ENCODE results near the gene ASB16. TPM values are rescaled to one million over a fixed set of nuclear protein-coding genes. Genes with fewer than 3 reads are reported as not detected.

ASB16 gene
- total and polyA plus RNA-seq, 9 of the 15 experiments (the other 6 are each of a cell fraction or from before 2014, with no cell fraction given), result 0.03 to 0.07 TPM; not detected in 7

DNA sequence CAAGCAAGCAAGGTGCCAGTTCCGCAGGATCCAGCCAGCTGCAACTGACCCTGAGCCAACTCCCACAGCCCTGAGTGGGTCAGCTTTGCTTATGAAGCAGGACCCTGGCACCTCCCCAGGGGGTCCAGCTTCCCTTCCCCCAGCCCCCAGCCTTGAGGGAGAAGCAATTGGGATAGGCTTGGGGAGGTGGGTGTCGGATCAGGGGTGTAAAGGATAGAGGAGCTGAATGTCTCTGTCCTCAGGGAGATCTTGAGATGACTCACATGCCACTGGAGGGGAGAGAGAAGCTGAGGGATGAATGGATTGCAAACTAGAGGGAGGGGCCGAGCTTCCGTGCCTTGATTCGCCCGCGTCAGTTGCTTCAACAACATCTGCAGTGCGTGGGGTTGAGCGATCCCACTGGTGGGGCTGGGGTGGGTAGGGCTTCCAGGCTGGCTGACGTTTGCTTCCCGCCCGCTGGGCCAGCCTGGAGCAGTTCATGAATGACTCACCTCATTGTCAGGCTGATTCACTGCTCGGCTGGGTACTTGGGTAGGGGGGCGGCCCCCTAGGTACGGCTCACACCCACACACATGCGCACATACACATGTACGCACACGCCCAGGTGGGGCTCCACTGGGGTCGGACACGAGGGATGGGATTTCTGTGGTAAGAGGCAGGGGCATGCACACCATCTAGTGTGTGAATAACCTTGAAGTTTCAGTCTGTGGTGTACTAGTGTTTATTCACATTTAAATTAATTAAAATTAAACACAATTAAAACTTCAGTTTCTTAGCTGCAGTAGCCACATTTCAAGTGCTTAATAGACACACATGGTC, 32.4 kb upstream of the ASB16 start (continued):
- TF ChIP-seq, protein P1, sequence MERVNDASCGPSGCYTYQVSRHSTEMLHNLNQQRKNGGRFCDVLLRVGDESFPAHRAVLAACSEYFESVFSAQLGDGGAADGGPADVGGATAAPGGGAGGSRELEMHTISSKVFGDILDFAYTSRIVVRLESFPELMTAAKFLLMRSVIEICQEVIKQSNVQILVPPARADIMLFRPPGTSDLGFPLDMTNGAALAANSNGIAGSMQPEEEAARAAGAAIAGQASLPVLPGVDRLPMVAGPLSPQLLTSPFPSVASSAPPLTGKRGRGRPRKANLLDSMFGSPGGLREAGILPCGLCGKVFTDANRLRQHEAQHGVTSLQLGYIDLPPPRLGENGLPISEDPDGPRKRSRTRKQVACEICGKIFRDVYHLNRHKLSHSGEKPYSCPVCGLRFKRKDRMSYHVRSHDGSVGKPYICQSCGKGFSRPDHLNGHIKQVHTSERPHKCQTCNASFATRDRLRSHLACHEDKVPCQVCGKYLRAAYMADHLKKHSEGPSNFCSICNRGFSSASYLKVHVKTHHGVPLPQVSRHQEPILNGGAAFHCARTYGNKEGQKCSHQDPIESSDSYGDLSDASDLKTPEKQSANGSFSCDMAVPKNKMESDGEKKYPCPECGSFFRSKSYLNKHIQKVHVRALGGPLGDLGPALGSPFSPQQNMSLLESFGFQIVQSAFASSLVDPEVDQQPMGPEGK (CRISPR knock-in tag; IDR thresholded peaks at IDR 0.05; ENCODE audit: borderline replicate concordance), result no peak
- TF ChIP-seq RBBP5 (IDR thresholded peaks at IDR 0.05; ENCODE audit: borderline replicate concordance, insufficient read depth, low read length, poor library complexity, severe bottlenecking) (no peak), PURB (CRISPR knock-in tag; IDR thresholded peaks at IDR 0.05; ENCODE audit: low read depth) (no peak), ZNF586 (CRISPR knock-in tag; conservative IDR thresholded peaks at IDR 0.05) (no peak)
- TF ChIP-seq, protein P2, sequence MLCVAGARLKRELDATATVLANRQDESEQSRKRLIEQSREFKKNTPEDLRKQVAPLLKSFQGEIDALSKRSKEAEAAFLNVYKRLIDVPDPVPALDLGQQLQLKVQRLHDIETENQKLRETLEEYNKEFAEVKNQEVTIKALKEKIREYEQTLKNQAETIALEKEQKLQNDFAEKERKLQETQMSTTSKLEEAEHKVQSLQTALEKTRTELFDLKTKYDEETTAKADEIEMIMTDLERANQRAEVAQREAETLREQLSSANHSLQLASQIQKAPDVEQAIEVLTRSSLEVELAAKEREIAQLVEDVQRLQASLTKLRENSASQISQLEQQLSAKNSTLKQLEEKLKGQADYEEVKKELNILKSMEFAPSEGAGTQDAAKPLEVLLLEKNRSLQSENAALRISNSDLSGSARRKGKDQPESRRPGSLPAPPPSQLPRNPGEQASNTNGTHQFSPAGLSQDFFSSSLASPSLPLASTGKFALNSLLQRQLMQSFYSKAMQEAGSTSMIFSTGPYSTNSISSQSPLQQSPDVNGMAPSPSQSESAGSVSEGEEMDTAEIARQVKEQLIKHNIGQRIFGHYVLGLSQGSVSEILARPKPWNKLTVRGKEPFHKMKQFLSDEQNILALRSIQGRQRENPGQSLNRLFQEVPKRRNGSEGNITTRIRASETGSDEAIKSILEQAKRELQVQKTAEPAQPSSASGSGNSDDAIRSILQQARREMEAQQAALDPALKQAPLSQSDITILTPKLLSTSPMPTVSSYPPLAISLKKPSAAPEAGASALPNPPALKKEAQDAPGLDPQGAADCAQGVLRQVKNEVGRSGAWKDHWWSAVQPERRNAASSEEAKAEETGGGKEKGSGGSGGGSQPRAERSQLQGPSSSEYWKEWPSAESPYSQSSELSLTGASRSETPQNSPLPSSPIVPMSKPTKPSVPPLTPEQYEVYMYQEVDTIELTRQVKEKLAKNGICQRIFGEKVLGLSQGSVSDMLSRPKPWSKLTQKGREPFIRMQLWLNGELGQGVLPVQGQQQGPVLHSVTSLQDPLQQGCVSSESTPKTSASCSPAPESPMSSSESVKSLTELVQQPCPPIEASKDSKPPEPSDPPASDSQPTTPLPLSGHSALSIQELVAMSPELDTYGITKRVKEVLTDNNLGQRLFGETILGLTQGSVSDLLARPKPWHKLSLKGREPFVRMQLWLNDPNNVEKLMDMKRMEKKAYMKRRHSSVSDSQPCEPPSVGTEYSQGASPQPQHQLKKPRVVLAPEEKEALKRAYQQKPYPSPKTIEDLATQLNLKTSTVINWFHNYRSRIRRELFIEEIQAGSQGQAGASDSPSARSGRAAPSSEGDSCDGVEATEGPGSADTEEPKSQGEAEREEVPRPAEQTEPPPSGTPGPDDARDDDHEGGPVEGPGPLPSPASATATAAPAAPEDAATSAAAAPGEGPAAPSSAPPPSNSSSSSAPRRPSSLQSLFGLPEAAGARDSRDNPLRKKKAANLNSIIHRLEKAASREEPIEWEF (CRISPR knock-in tag; IDR thresholded peaks at IDR 0.05), result no peak
- TF ChIP-seq, protein P3, sequence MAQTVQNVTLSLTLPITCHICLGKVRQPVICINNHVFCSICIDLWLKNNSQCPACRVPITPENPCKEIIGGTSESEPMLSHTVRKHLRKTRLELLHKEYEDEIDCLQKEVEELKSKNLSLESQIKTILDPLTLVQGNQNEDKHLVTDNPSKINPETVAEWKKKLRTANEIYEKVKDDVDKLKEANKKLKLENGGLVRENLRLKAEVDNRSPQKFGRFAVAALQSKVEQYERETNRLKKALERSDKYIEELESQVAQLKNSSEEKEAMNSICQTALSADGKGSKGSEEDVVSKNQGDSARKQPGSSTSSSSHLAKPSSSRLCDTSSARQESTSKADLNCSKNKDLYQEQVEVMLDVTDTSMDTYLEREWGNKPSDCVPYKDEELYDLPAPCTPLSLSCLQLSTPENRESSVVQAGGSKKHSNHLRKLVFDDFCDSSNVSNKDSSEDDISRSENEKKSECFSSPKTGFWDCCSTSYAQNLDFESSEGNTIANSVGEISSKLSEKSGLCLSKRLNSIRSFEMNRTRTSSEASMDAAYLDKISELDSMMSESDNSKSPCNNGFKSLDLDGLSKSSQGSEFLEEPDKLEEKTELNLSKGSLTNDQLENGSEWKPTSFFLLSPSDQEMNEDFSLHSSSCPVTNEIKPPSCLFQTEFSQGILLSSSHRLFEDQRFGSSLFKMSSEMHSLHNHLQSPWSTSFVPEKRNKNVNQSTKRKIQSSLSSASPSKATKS (CRISPR knock-in tag; IDR thresholded peaks at IDR 0.05), result no peak
